ENCODE data around the gene PPP1R27. TPM values are rescaled to one million over a fixed set of nuclear protein-coding genes. Genes with fewer than 3 reads are reported as not detected.
A peak's percentile ranks its signal among the peaks of the same experiment; 100 is the strongest.

The PPP1R27 gene
- total and polyA plus RNA-seq, 9 of the 15 experiments (the other 6 are each of a cell fraction or from before 2014, with no cell fraction given), result 0.29 to 6.9 (median 1.5) TPM; not detected in 2

DNA sequence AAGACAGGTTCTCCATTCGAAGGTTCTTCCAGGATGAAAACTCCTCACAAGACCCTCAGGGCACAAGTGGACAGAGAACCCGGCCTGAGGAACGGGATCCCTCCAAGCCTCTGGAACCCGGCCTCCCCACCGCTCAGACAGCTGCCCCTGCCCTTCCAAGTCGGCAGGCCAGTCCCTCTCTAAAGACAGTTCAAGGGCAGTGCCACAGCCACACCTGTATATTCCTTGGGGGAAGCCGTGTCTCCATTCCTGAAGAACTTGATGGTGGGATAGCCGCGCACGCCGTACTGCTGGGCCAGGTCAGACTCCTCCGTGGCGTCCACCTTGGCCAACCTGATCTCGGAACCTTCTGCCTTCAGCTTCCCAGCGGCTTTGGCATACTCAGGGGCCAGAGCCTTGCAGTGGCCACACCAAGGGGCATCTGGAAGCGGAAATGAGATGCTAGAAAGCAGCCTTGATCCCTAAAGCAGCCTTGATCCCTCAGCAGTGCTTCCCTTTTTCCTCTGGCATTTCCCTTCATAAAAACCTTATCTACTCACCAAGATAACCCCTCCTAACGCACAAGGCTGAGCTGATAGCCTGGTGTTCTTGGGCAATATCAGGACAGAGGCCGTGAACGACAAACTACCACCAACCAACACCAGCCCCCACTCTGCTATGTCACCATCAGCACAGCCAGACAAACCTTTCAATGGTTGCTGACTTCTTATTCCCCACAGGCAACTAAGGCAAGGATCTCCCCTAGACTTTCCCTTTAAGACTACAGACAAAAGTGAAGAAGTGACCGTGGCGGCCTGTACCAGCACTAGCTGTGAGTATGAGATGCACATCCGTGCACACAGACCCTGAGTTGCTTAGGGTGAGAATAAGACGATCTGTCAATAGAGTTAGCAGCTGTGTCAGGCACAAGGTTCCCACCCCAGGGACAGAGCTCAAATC, 24.4 kb upstream of the PPP1R27 start (continued):
- TF ChIP-seq, protein P1, sequence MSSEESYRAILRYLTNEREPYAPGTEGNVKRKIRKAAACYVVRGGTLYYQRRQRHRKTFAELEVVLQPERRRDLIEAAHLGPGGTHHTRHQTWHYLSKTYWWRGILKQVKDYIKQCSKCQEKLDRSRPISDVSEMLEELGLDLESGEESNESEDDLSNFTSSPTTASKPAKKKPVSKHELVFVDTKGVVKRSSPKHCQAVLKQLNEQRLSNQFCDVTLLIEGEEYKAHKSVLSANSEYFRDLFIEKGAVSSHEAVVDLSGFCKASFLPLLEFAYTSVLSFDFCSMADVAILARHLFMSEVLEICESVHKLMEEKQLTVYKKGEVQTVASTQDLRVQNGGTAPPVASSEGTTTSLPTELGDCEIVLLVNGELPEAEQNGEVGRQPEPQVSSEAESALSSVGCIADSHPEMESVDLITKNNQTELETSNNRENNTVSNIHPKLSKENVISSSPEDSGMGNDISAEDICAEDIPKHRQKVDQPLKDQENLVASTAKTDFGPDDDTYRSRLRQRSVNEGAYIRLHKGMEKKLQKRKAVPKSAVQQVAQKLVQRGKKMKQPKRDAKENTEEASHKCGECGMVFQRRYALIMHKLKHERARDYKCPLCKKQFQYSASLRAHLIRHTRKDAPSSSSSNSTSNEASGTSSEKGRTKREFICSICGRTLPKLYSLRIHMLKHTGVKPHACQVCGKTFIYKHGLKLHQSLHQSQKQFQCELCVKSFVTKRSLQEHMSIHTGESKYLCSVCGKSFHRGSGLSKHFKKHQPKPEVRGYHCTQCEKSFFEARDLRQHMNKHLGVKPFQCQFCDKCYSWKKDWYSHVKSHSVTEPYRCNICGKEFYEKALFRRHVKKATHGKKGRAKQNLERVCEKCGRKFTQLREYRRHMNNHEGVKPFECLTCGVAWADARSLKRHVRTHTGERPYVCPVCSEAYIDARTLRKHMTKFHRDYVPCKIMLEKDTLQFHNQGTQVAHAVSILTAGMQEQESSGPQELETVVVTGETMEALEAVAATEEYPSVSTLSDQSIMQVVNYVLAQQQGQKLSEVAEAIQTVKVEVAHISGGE (CRISPR knock-in tag; IDR thresholded peaks at IDR 0.05), result no peak
- TF ChIP-seq MAZ (CRISPR knock-in tag; conservative IDR thresholded peaks at IDR 0.05 in 1 of 2, IDR thresholded peaks at IDR 0.05 in 1 of 2) (no peak), ZNF778 (CRISPR knock-in tag; IDR thresholded peaks at IDR 0.05) (no peak), RREB1 (CRISPR knock-in tag; IDR thresholded peaks at IDR 0.05) (no peak), SRSF1 (IDR thresholded peaks at IDR 0.05; ENCODE audit: low read depth, low read length) (no peak), CEBPB (tag; IDR thresholded peaks at IDR 0.05) (peak; percentile 90), MCM2 (IDR thresholded peaks at IDR 0.05; ENCODE audit: low read depth) (no peak), ASH1L (IDR thresholded peaks at IDR 0.05; ENCODE audit: borderline replicate concordance, low read depth, partially characterized antibody) (no peak), TOE1 (IDR thresholded peaks at IDR 0.05; ENCODE audit: borderline replicate concordance) (0 out of 2 replicates have a peak, but pooled peaks have one; percentile 16), TOE1 (CRISPR knock-in tag; IDR thresholded peaks at IDR 0.05; ENCODE audit: borderline replicate concordance, low read depth) (no peak), MYC (IDR thresholded peaks at IDR 0.05; ENCODE audit: low read depth, low read length) (peak; percentile 17; the same call in 1 of the 2 replicates), MYC (CRISPR knock-in tag; IDR thresholded peaks at IDR 0.05; ENCODE audit: borderline replicate concordance, low read depth) (no peak), JUND (IDR thresholded peaks at IDR 0.05; ENCODE audit: borderline replicate concordance, low read depth, low read length) (peak; percentile 15; the same call in 1 of the 2 replicates), JUND (tag; IDR thresholded peaks at IDR 0.05; ENCODE audit: borderline replicate concordance, low read depth, low read length) (no peak)
- TF ChIP-seq, protein P2, sequence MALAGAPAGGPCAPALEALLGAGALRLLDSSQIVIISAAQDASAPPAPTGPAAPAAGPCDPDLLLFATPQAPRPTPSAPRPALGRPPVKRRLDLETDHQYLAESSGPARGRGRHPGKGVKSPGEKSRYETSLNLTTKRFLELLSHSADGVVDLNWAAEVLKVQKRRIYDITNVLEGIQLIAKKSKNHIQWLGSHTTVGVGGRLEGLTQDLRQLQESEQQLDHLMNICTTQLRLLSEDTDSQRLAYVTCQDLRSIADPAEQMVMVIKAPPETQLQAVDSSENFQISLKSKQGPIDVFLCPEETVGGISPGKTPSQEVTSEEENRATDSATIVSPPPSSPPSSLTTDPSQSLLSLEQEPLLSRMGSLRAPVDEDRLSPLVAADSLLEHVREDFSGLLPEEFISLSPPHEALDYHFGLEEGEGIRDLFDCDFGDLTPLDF (CRISPR knock-in tag; IDR thresholded peaks at IDR 0.05), result no peak; the same call in 1 of the 2 replicates
